MM.1S (cell line): ENCODE results near the gene CHCHD3.

Source experiments
- DNase-seq: peaks from one replicate; pipeline ENCODE4 v3.0.0-alpha.2; 2015
- H2AFZ ChIP-seq: fragments of 300-600 bp; sonication (generic); 2 replicates; pipeline ENCODE4 v1.6.0; 2016; ENCODE audit warnings: antibody characterized with exemption, low read length
- H3F3A ChIP-seq: fragments of 300-600 bp; sonication (generic); 2 replicates; pipeline ENCODE4 v1.6.1; 2016; ENCODE audit warnings: mild to moderate bottlenecking, antibody characterized with exemption, low read length, moderate library complexity, mixed read lengths; ENCODE audit not compliant: insufficient read depth
- H3K27ac ChIP-seq: fragments of 300-600 bp; sonication (generic); 2 replicates; pipeline ENCODE4 v1.5.1; 2016; ENCODE audit warnings: mild to moderate bottlenecking, low read length
- H3K27me3 ChIP-seq: fragments of 300-600 bp; sonication (generic); replicated peaks from 2 replicates; pipeline ENCODE4 v1.6.0; 2016; ENCODE audit warnings: low read length; ENCODE audit not compliant: insufficient read depth
- H3K36me3 ChIP-seq: fragments of 300-600 bp; sonication (generic); replicated peaks from 2 replicates; pipeline ENCODE4 v1.6.1; 2016; ENCODE audit warnings: mild to moderate bottlenecking, low read length, mixed read lengths; ENCODE audit not compliant: insufficient read depth
- H3K4me1 ChIP-seq: fragments of 300-600 bp; sonication (generic); 2 replicates; pipeline ENCODE4 v1.6.1; 2016; ENCODE audit warnings: low read length, mixed read lengths
- H3K4me2 ChIP-seq: fragments of 300-600 bp; sonication (generic); 2 replicates; pipeline ENCODE4 v1.6.0; 2016; ENCODE audit warnings: low read depth, low read length
- H3K4me3 ChIP-seq: fragments of 300-600 bp; sonication (generic); 2 replicates; pipeline ENCODE4 v1.5.1; 2016; ENCODE audit warnings: low read length, mixed read lengths
- H3K79me2 ChIP-seq: fragments of 300-600 bp; sonication (generic); 2 replicates; pipeline ENCODE4 v1.6.1; 2016; ENCODE audit warnings: mixed run types, low read length, mixed read lengths
- H3K9ac ChIP-seq: fragments of 300-600 bp; sonication (generic); 2 replicates; pipeline ENCODE4 v1.6.1; 2016; ENCODE audit warnings: low read length, mixed read lengths
- H3K9me2 ChIP-seq: fragments of 300-600 bp; sonication (generic); replicated peaks from 2 replicates; pipeline ENCODE4 v1.6.1; 2016; ENCODE audit warnings: mild to moderate bottlenecking, low read length, mixed read lengths; ENCODE audit not compliant: insufficient read depth
- H3K9me3 ChIP-seq: fragments of 300-600 bp; sonication (generic); replicated peaks from 2 replicates; pipeline ENCODE4 v1.6.1; 2016; ENCODE audit warnings: mild to moderate bottlenecking, low read length, mixed read lengths; ENCODE audit not compliant: insufficient read depth
- H4K20me1 ChIP-seq: fragments of 300-600 bp; sonication (generic); 2 replicates; pipeline ENCODE4 v1.6.1; 2016; ENCODE audit warnings: mild to moderate bottlenecking, low read length, moderate library complexity, mixed read lengths; ENCODE audit not compliant: insufficient read depth
- EZH2 ChIP-seq: fragments of 300-600 bp; sonication (generic); optimal IDR thresholded peaks from 2 replicates; pipeline ENCODE3; 2017; ENCODE audit warnings: low read depth, mild to moderate bottlenecking, antibody characterized with exemption, low read length, mixed read lengths
- EZH2phosphoT487 ChIP-seq: fragments of 300-600 bp; sonication (generic); IDR thresholded peaks from 2 replicates; pipeline ENCODE4 v1.6.1; 2018; ENCODE audit warnings: antibody characterized with exemption, low read length
- TF ChIP-seq, protein P1 (sequence below): fragments of 300-600 bp; sonication (generic); IDR thresholded peaks from 2 replicates; pipeline ENCODE4 v1.5.1; 2016; ENCODE audit warnings: antibody characterized with exemption, low read length, mixed read lengths

Gene CHCHD3

GRCh38 chr7:133110312-133110711, 28.4 kb upstream of the CHCHD3 start:
- TF ChIP-seq EZH2 (no peak), EZH2phosphoT487 (no peak)
- TF ChIP-seq, protein P1, sequence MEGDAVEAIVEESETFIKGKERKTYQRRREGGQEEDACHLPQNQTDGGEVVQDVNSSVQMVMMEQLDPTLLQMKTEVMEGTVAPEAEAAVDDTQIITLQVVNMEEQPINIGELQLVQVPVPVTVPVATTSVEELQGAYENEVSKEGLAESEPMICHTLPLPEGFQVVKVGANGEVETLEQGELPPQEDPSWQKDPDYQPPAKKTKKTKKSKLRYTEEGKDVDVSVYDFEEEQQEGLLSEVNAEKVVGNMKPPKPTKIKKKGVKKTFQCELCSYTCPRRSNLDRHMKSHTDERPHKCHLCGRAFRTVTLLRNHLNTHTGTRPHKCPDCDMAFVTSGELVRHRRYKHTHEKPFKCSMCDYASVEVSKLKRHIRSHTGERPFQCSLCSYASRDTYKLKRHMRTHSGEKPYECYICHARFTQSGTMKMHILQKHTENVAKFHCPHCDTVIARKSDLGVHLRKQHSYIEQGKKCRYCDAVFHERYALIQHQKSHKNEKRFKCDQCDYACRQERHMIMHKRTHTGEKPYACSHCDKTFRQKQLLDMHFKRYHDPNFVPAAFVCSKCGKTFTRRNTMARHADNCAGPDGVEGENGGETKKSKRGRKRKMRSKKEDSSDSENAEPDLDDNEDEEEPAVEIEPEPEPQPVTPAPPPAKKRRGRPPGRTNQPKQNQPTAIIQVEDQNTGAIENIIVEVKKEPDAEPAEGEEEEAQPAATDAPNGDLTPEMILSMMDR: no peak

DNA sequence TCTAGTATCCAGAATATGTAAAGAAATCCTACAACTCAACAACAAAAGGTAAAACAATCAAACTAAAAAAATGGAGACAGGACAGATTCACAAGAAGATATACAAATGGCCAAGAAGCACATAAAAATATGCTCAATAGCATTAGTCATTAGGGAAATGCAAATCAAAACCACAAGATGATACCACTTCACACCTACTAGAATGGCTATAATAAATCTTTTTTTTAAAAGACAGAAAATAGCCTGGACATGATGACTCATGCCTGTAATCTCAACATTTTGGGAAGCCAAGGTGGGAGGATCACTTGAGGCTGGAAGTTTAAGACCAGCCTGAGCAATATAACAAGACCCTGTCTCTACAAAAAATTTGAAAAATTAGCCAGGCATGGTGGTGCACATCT, 27.9 kb upstream of the CHCHD3 start:
- no peaks in the 10 kb centered on the region for H3K79me2 ChIP-seq
- no peaks in the 10 kb centered on the region for H3K9me2 ChIP-seq
- H3K9me3 ChIP-seq: no peaks in the 10 kb centered on the region
- no peaks in the 10 kb centered on the region for H3K4me1 ChIP-seq
- TF ChIP-seq, protein P1: no peak
- TF ChIP-seq EZH2: no peak
- no peaks in the 10 kb centered on the region for H3K36me3 ChIP-seq
- H3K4me2 ChIP-seq: no peak overlapping the region
- DNase-seq: no peak
- H3F3A ChIP-seq: no peaks in the 10 kb centered on the region
- no peak overlapping the region for H3K4me3 ChIP-seq
- H3K9ac ChIP-seq: no peak overlapping the region
- H4K20me1 ChIP-seq: no peaks in the 10 kb centered on the region
- no peak overlapping the region for H2AFZ ChIP-seq
- H3K27ac ChIP-seq: no peak overlapping the region
- no peaks in the 10 kb centered on the region for H3K27me3 ChIP-seq

More at GRCh38 chr7:133110312-133110711, 28.4 kb upstream of the CHCHD3 start:
- no peaks in the 10 kb centered on the region for H3F3A ChIP-seq
- no peak overlapping the region for H3K27ac ChIP-seq
- no peak overlapping the region for H3K4me2 ChIP-seq
- no peaks in the 10 kb centered on the region for H3K79me2 ChIP-seq
- no peaks in the 10 kb centered on the region for H3K27me3 ChIP-seq
- H3K9me2 ChIP-seq: no peaks in the 10 kb centered on the region
- H3K9me3 ChIP-seq: no peaks in the 10 kb centered on the region
- H2AFZ ChIP-seq: no peak overlapping the region
- H3K4me3 ChIP-seq: no peak overlapping the region
- H3K9ac ChIP-seq: no peak overlapping the region
- H4K20me1 ChIP-seq: no peaks in the 10 kb centered on the region
- H3K4me1 ChIP-seq: no peaks in the 10 kb centered on the region
- H3K36me3 ChIP-seq: no peaks in the 10 kb centered on the region
- DNase-seq: no peak

DNA sequence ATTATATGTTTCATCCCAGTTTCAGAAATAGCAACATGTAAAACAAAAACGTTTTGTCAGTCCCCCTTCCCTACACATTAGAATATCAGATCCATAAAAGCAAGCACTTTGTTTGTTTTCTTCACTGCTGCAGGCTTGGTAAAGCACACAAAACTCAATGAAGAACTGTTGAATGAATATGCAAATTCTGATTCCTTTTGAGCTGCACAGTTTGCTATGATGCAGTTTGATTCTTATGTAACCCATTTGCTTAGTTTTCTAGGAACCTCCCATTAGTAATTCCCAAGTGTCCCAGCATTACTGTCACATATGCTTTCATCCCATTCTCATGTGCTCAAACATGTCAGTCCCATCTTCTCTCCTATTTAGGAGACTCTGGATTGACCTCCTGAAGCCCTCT, 26.1 kb upstream of the CHCHD3 start:
- TF ChIP-seq EZH2phosphoT487: no peak
- TF ChIP-seq, protein P1: no peak
- TF ChIP-seq EZH2: no peak
- no peak overlapping the region for H3K4me3 ChIP-seq
- no peak for DNase-seq
- H4K20me1 ChIP-seq: no peaks in the 10 kb centered on the region
- no peaks in the 10 kb centered on the region for H3K79me2 ChIP-seq
- H3K9me2 ChIP-seq: no peaks in the 10 kb centered on the region
- no peak overlapping the region for H2AFZ ChIP-seq
- H3K4me1 ChIP-seq: no peaks in the 10 kb centered on the region
- H3F3A ChIP-seq: no peaks in the 10 kb centered on the region
- H3K36me3 ChIP-seq: no peaks in the 10 kb centered on the region
- no peaks in the 10 kb centered on the region for H3K27me3 ChIP-seq
- H3K9ac ChIP-seq: no peak overlapping the region
- no peak overlapping the region for H3K27ac ChIP-seq
- no peaks in the 10 kb centered on the region for H3K9me3 ChIP-seq
- H3K4me2 ChIP-seq: no peak overlapping the region
